Astrocyte (in vitro differentiated cells and primary cell): Measurements from ENCODE around the gene CDON. TPM values are rescaled to one million over a fixed set of nuclear protein-coding genes. Genes with fewer than 3 reads are reported as not detected.

ENCODE experiments used
- DNase-seq: peaks from one replicate; pipeline ENCODE4 v3.0.0-alpha.2; 2010; ENCODE audit warnings: low read depth
- FAIRE-seq: peaks from 2 replicates; lab custom pipeline; 2011; peaks lifted over from hg19 to GRCh38; lab: Jason Lieb, UNC
- H2AFZ ChIP-seq: 2 replicates; pipeline ENCODE4 v1.6.0; 2012; ENCODE audit warnings: low read depth, low read length, inconsistent platforms
- H3K27ac ChIP-seq: 2 replicates; pipeline ENCODE4 v1.5.1; 2011; ENCODE audit warnings: low read depth, low read length, inconsistent platforms
- H3K27me3 ChIP-seq: 2 replicates; pipeline ENCODE4 v1.6.0; 2011; ENCODE audit warnings: low read length, inconsistent platforms; ENCODE audit not compliant: insufficient read depth
- H3K36me3 ChIP-seq: 2 replicates; pipeline ENCODE4 v1.5.1; 2011; ENCODE audit warnings: low read length, inconsistent platforms; ENCODE audit not compliant: insufficient read depth
- H3K4me1 ChIP-seq: 2 replicates; pipeline ENCODE4 v1.5.1; 2011; ENCODE audit warnings: low read length, inconsistent platforms; ENCODE audit not compliant: insufficient read depth
- H3K4me2 ChIP-seq: 2 replicates; pipeline ENCODE4 v1.6.0; 2012; ENCODE audit warnings: low read length, inconsistent platforms
- H3K4me3 ChIP-seq: 2 replicates; pipeline ENCODE4 v1.5.1; 2011; ENCODE audit warnings: low read depth, mild to moderate bottlenecking, low read length, inconsistent platforms; ENCODE audit not compliant: insufficient read depth
- H3K79me2 ChIP-seq: 2 replicates; pipeline ENCODE4 v1.6.0; 2012; ENCODE audit warnings: mild to moderate bottlenecking, low read length, inconsistent platforms; ENCODE audit not compliant: insufficient read depth
- H3K9ac ChIP-seq: 2 replicates; pipeline ENCODE4 v1.6.0; 2012; ENCODE audit warnings: mild to moderate bottlenecking, low read length, inconsistent platforms
- H3K9me3 ChIP-seq: 2 replicates; pipeline ENCODE4 v1.5.1; 2012; ENCODE audit warnings: low read depth, mild to moderate bottlenecking, low read length, inconsistent platforms; ENCODE audit not compliant: insufficient read depth
- H4K20me1 ChIP-seq: 2 replicates; pipeline ENCODE4 v1.6.0; 2012; ENCODE audit warnings: low read length, inconsistent platforms; ENCODE audit not compliant: insufficient read depth
- H3K27ac Mint-ChIP-seq: one replicate; pipeline ENCODE4 v1.8.0; 2021; ENCODE audit warnings: mild to moderate bottlenecking, mixed read lengths; ENCODE audit not compliant: unreplicated experiment
- H3K27me3 Mint-ChIP-seq: one replicate; pipeline ENCODE4 v1.8.0; 2021; ENCODE audit warnings: low read depth, mixed read lengths; ENCODE audit not compliant: unreplicated experiment
- H3K36me3 Mint-ChIP-seq: one replicate; pipeline ENCODE4 v1.8.0; 2021; ENCODE audit warnings: low read depth, mixed read lengths; ENCODE audit not compliant: unreplicated experiment
- H3K4me1 Mint-ChIP-seq: one replicate; pipeline ENCODE4 v1.8.0; 2021; ENCODE audit warnings: low read depth, mixed read lengths; ENCODE audit not compliant: unreplicated experiment
- H3K4me3 Mint-ChIP-seq: one replicate; pipeline ENCODE4 v1.8.0; 2021; ENCODE audit warnings: mild to moderate bottlenecking, moderate library complexity, mixed read lengths; ENCODE audit not compliant: unreplicated experiment
- H3K9me3 Mint-ChIP-seq: one replicate; pipeline ENCODE4 v1.8.0; 2021; ENCODE audit warnings: mild to moderate bottlenecking, mixed read lengths; ENCODE audit not compliant: unreplicated experiment
- CTCF ChIP-seq: IDR thresholded peaks from 2 replicates; pipeline ENCODE4 v1.5.1; 2011; ENCODE audit warnings: low read depth, mild to moderate bottlenecking, inconsistent platforms, low read length, moderate library complexity; ENCODE audit not compliant: insufficient read depth
- EZH2 ChIP-seq: IDR thresholded peaks from 2 replicates; pipeline ENCODE4 v1.6.1; 2012; ENCODE audit warnings: mild to moderate bottlenecking, low read length, inconsistent platforms; ENCODE audit not compliant: insufficient read depth
- total RNA-seq: library from RNA; stranded (reverse); gene quantifications from 2 replicates; pipeline ENCODE4 v1.2.1, GENCODE V29; 2021

CDON gene
- total RNA-seq, 1 donor from 2014 or later: 15.5 TPM

GRCh38 chr11:126080161-126080941, 17.7 kb upstream of the CDON start:
- Histone ChIP-seq H3K9ac (no peak overlapping the region), H3K27me3 (peaks cover 9% of the 10 kb centered on the region), H3K27ac (no peak overlapping the region), H3K4me1 (peaks cover 11% of the 10 kb centered on the region), H2AFZ (no peak overlapping the region), H3K4me3 (no peak overlapping the region), H3K4me2 (no peak overlapping the region), H4K20me1 (no peaks in the 10 kb centered on the region), H3K36me3 (no peaks in the 10 kb centered on the region), H3K9me3 (no peaks in the 10 kb centered on the region), H3K79me2 (no peaks in the 10 kb centered on the region)
- no peak for TF ChIP-seq CTCF
- no peak for TF ChIP-seq EZH2
- no peak for DNase-seq
- Mint-ChIP-seq H3K27ac (no peak overlapping the region), H3K36me3 (no peaks in the 10 kb centered on the region), H3K4me1 (peaks cover 19% of the 10 kb centered on the region), H3K4me3 (no peak overlapping the region), H3K27me3 (peaks cover 11% of the 10 kb centered on the region), H3K9me3 (no peaks in the 10 kb centered on the region)
- FAIRE-seq: no peak

- Histone ChIP-seq H3K27ac (no peak overlapping the region), H3K79me2 (no peaks in the 10 kb centered on the region), H2AFZ (no peak overlapping the region), H3K4me2 (no peak overlapping the region), H4K20me1 (no peaks in the 10 kb centered on the region), H3K9ac (no peak overlapping the region), H3K9me3 (no peaks in the 10 kb centered on the region), H3K4me3 (no peak overlapping the region), H3K36me3 (no peaks in the 10 kb centered on the region), H3K4me1 (peaks cover 11% of the 10 kb centered on the region), H3K27me3 (peaks cover 9% of the 10 kb centered on the region)
- Mint-ChIP-seq H3K4me1 (peaks cover 19% of the 10 kb centered on the region), H3K4me3 (no peak overlapping the region), H3K9me3 (no peaks in the 10 kb centered on the region), H3K27ac (no peak overlapping the region), H3K27me3 (peaks cover 11% of the 10 kb centered on the region), H3K36me3 (no peaks in the 10 kb centered on the region)
- TF ChIP-seq CTCF: no peak
- TF ChIP-seq EZH2: no peak
- no peak for FAIRE-seq
- DNase-seq: no peak
Observed at GRCh38 chr11:126079621-126080124, 17.0 kb upstream of the CDON start.

DNA sequence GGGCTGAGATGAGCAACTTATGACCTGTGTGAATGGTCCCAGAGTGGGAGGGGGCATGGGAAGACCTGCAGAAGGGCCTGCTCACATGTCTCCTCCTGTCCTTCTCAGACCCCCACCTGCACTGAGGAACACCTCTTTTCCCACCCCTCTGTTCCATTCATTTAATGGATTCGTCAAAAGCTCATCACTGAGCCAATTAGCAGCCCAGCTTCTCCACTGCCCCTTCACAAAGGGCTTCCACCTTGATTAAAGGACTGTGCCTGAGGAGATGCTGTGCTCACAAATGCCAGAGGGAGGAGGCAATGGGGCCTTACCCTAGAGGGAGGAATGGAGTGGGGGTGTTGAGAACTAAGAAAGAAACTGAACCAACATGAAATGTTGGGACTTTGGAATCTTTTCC, 14.0 kb upstream of the CDON start:
- no peaks in the 10 kb centered on the region for H3K9me3 Mint-ChIP-seq
- peaks cover 5% of the 10 kb centered on the region for H3K27me3 Mint-ChIP-seq
- no peak overlapping the region for H3K9ac ChIP-seq
- no peaks in the 10 kb centered on the region for H4K20me1 ChIP-seq
- H3K27ac Mint-ChIP-seq: no peak overlapping the region
- H3K36me3 ChIP-seq: no peaks in the 10 kb centered on the region
- TF ChIP-seq EZH2: no peak
- TF ChIP-seq CTCF: no peak
- no peaks in the 10 kb centered on the region for H3K79me2 ChIP-seq
- DNase-seq: no peak
- peaks cover 25% of the 10 kb centered on the region for H3K4me1 Mint-ChIP-seq
- H2AFZ ChIP-seq: no peak overlapping the region
- H3K4me3 Mint-ChIP-seq: no peak overlapping the region
- no peaks in the 10 kb centered on the region for H3K36me3 Mint-ChIP-seq
- H3K4me1 ChIP-seq: peaks cover 17% of the 10 kb centered on the region
- H3K9me3 ChIP-seq: no peaks in the 10 kb centered on the region
- no peaks in the 10 kb centered on the region for H3K27me3 ChIP-seq
- no peak overlapping the region for H3K4me3 ChIP-seq
- no peak overlapping the region for H3K27ac ChIP-seq
- no peak for FAIRE-seq
- H3K4me2 ChIP-seq: no peak overlapping the region
